Retinal pigment epithelial cell (primary cell): Measurements from ENCODE around the gene CNGA3.

Source experiments
- DNase-seq: peaks from one replicate; pipeline ENCODE4 v3.0.0-alpha.2; 2010; ENCODE audit warnings: low read depth
- H3K4me3 ChIP-seq: 2 replicates; pipeline ENCODE4 v1.5.1; 2011; ENCODE audit warnings: mild to moderate bottlenecking, low read length, control low read depth, moderate library complexity
- TF ChIP-seq, protein P1 (sequence below): conservative IDR thresholded peaks from 2 replicates; pipeline ENCODE4 v1.5.1; 2011; ENCODE audit warnings: low read depth, low read length, control low read depth, inconsistent platforms

Gene CNGA3

DNA sequence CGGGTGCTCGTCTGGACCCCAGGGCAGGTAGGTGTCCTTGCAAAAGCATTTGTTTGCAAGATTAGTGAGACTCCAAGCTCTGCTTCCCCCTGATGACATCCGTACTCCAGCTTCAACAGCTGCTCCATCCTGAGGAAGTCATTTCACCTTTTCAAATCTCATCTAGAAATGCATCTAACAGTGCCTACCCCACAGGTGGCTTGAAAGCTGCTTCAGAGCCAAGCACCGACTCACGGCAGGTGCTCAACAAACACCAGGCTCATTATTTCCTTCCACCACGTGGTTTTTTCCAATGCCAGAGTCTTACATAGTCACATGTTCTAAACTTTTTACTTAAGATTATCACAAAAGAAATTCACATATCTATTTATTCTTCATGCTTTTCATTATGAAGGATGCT is 31.9 kb downstream of the CNGA3 start:
- no peak overlapping the region for H3K4me3 ChIP-seq
- no peak for DNase-seq
- TF ChIP-seq, protein P1, sequence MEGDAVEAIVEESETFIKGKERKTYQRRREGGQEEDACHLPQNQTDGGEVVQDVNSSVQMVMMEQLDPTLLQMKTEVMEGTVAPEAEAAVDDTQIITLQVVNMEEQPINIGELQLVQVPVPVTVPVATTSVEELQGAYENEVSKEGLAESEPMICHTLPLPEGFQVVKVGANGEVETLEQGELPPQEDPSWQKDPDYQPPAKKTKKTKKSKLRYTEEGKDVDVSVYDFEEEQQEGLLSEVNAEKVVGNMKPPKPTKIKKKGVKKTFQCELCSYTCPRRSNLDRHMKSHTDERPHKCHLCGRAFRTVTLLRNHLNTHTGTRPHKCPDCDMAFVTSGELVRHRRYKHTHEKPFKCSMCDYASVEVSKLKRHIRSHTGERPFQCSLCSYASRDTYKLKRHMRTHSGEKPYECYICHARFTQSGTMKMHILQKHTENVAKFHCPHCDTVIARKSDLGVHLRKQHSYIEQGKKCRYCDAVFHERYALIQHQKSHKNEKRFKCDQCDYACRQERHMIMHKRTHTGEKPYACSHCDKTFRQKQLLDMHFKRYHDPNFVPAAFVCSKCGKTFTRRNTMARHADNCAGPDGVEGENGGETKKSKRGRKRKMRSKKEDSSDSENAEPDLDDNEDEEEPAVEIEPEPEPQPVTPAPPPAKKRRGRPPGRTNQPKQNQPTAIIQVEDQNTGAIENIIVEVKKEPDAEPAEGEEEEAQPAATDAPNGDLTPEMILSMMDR = no peak

DNA sequence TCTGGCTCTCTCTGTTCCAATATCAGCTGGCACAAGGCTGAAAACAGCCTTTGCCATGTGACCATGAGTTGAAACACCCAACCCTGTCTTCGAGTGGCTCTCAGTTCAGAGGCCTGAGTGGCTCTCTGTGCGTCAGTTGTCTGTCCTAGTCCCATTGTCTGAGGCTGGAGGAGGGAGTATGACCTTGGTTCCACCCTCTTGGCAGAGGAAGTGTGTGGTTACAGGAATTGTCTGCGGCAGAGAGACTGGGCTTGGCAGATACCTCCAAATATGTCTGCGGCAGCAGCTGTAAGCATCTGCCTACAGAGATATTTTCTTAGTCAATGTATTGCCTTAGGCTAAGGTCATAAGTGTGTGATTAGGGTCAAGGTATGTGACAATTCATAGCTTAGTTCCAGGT is 32.6 kb downstream of the CNGA3 start:
- no peak for DNase-seq
- TF ChIP-seq, protein P1 = no peak
- H3K4me3 ChIP-seq = no peak overlapping the region

DNA sequence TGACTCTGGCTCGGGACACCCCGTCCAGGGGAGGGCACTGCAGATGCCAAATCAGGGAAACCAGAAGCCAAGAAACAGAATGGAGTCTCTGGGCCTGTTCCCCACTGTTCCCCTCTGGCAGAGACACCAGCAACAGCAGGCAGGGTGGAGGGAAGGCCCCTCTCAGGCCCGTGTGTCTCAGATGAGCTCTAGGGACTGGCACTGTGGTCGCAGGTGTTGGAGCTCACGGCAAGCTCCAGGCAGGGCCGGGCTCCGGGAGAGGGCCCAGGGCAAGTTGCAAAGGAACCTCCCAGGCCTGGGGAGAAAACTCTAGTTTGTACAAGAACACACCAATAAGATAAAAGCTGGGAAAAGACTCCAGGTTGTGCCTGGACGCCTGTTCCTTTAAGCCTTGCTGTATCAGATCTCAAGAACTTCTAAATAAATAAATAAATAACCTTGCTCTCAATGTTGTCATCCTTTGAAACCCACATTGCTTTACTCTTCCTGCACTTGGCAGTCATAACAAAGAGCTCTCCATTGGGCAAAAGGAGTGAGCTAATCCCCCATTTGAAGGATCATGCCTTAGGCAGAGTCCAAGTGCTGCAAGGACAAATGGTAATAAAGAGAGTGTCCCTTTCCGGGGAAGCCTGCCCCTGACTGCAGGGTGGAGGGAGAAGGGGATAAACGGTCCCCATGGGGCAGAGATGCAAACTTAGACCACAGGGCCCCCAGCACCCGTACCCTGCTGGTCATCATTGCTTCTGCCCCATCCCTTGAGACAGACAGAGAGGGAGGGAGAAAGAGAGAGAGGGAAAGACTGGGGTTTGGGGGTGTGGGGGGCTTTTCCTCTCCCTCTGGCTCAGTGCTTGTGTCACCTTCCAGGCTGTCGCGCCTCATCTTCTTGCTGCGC is 33.3 kb downstream of the CNGA3 start:
- TF ChIP-seq, protein P1 = no peak

DNA sequence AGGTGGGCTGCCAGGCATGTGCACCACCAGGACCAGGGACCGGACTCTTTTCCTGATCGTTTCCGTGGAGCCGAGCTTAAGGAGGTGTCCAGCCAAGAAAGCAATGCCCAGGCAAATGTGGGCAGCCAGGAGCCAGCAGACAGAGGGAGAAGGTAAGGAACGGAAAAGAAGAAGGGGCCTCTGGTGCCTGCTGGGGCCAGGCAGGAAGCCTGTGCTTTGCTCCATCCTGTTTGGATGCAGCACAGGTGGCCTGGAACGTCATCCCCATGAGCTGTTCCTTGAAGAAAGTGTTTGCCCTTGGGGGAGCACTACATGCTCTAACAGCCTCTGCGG is 33.9 kb downstream of the CNGA3 start:
- no peak overlapping the region for H3K4me3 ChIP-seq
- no peak for DNase-seq
- TF ChIP-seq, protein P1 = no peak

More for the DNA sequence above, 33.3 kb downstream of the CNGA3 start:
- DNase-seq = no peak
- no peak overlapping the region for H3K4me3 ChIP-seq

DNA sequence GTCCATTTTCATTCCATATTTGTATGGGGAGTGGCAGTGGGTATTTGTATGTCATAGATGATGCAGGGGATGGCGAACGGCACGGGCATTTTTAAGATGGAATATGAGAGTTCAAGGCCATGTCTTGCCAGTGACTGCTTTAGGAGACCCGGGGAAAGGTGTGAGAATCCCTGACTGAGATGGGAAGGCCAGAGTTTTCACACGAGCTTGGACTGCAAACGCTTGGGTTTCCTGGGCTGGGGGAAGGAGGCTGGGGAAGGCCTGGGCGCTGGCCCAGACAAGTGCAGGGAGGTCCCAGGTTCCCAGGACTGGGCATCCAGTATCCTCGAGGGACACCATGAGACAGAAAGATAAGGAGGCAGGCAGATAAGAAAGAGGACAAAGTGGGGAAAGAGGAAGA is 35.2 kb downstream of the CNGA3 start:
- H3K4me3 ChIP-seq = no peak overlapping the region
- TF ChIP-seq, protein P1 = no peak
- DNase-seq = no peak

DNA sequence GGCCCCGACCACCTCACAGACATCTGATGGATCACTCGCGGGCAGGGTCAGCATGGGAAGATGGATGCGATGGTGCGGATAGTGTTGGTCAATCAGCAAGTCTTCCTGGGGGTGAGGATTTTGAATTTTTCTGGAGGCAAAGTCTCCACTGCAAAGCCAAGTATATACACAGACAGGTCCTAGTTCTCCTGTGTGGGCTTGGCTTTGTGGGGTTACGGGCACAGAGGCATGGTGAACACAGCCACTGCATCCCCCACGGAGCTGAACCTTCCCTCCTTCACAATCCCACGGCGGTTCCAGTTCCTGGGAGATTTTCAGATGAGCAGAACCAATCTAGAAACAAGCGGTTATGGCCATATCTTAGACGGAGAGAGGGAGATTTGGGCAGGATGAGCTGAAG is 35.8 kb downstream of the CNGA3 start:
- no peak overlapping the region for H3K4me3 ChIP-seq
- DNase-seq = no peak
- TF ChIP-seq, protein P1 = no peak

DNA sequence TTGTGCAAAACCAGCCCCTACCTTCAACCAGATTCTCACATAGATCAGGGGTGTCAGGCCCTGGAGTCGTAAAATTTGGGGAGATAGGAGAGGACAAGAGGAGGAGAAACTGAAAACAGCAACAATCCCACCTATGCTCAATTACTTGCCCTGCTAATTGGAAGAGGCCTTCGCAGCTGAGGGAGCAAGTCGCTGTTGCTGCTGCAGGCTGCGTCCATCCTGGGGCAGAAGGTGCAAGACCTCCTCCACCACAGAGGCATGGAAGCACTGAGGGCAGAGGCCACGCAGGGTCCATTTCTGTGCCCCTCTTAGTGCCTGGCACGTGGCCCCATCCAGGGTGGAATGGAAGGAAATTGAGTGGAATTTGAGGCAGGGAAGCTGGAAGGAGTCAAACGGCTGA is 36.5 kb downstream of the CNGA3 start:
- DNase-seq = no peak
- TF ChIP-seq, protein P1 = no peak
- H3K4me3 ChIP-seq = no peak overlapping the region
